Measurements from ENCODE around the gene TNFRSF12A. TPM values are rescaled to one million over a fixed set of nuclear protein-coding genes. Genes with fewer than 3 reads are reported as not detected.

Gene TNFRSF12A
- total and polyA plus RNA-seq, 2 of the 13 experiments (the other 11 are each of a cell fraction or from before 2014, with no cell fraction given), result 61.9 to 66.0 TPM

- peak; percentile 0; the same call in 1 of the 2 replicates for TF ChIP-seq ZNF709 (CRISPR knock-in tag; IDR thresholded peaks at IDR 0.05)
- TF ChIP-seq, protein P1, sequence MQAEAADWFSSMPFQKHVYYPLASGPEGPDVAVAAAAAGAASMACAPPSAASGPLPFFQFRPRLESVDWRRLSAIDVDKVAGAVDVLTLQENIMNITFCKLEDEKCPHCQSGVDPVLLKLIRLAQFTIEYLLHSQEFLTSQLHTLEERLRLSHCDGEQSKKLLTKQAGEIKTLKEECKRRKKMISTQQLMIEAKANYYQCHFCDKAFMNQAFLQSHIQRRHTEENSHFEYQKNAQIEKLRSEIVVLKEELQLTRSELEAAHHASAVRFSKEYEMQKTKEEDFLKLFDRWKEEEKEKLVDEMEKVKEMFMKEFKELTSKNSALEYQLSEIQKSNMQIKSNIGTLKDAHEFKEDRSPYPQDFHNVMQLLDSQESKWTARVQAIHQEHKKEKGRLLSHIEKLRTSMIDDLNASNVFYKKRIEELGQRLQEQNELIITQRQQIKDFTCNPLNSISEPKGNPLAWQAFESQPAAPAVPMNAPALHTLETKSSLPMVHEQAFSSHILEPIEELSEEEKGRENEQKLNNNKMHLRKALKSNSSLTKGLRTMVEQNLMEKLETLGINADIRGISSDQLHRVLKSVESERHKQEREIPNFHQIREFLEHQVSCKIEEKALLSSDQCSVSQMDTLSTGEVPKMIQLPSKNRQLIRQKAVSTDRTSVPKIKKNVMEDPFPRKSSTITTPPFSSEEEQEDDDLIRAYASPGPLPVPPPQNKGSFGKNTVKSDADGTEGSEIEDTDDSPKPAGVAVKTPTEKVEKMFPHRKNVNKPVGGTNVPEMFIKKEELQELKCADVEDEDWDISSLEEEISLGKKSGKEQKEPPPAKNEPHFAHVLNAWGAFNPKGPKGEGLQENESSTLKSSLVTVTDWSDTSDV (CRISPR knock-in tag; IDR thresholded peaks at IDR 0.05), result no peak
- TF ChIP-seq ZNF296 (CRISPR knock-in tag; conservative IDR thresholded peaks at IDR 0.05), result no peak
- TF ChIP-seq RXRB (CRISPR knock-in tag; IDR thresholded peaks at IDR 0.05; ENCODE audit: borderline replicate concordance), result peak; percentile 82
- 0 out of 2 replicates have a peak, but pooled peaks have one; percentile 37 for TF ChIP-seq PAF1 (CRISPR knock-in tag; IDR thresholded peaks at IDR 0.05)
- TF ChIP-seq ONECUT2 (CRISPR knock-in tag; IDR thresholded peaks at IDR 0.05), result no peak; the same call in 1 of the 2 replicates
- no peak; the same call in 1 of the 2 replicates for TF ChIP-seq SMAD1 (CRISPR knock-in tag; IDR thresholded peaks at IDR 0.05; ENCODE audit: borderline replicate concordance, low read depth)
- TF ChIP-seq ZNF567 (CRISPR knock-in tag; IDR thresholded peaks at IDR 0.05; ENCODE audit: borderline replicate concordance), result no peak
- no peak for TF ChIP-seq ZNF660 (CRISPR knock-in tag; IDR thresholded peaks at IDR 0.05; ENCODE audit: borderline replicate concordance, low read depth)
- 0 out of 2 replicates have a peak, but pooled peaks have one; percentile 40 for TF ChIP-seq ZNF460 (CRISPR knock-in tag; IDR thresholded peaks at IDR 0.05; ENCODE audit: borderline replicate concordance)
- TF ChIP-seq ZNF382 (CRISPR knock-in tag; IDR thresholded peaks at IDR 0.05; ENCODE audit: borderline replicate concordance), result no peak
- TF ChIP-seq, protein P2, sequence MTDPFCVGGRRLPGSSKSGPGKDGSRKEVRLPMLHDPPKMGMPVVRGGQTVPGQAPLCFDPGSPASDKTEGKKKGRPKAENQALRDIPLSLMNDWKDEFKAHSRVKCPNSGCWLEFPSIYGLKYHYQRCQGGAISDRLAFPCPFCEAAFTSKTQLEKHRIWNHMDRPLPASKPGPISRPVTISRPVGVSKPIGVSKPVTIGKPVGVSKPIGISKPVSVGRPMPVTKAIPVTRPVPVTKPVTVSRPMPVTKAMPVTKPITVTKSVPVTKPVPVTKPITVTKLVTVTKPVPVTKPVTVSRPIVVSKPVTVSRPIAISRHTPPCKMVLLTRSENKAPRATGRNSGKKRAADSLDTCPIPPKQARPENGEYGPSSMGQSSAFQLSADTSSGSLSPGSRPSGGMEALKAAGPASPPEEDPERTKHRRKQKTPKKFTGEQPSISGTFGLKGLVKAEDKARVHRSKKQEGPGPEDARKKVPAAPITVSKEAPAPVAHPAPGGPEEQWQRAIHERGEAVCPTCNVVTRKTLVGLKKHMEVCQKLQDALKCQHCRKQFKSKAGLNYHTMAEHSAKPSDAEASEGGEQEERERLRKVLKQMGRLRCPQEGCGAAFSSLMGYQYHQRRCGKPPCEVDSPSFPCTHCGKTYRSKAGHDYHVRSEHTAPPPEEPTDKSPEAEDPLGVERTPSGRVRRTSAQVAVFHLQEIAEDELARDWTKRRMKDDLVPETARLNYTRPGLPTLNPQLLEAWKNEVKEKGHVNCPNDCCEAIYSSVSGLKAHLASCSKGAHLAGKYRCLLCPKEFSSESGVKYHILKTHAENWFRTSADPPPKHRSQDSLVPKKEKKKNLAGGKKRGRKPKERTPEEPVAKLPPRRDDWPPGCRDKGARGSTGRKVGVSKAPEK (CRISPR knock-in tag; IDR thresholded peaks at IDR 0.05; ENCODE audit: borderline replicate concordance), result 0 out of 2 replicates have a peak, but pooled peaks have one; percentile 57
- TF ChIP-seq, protein P3, sequence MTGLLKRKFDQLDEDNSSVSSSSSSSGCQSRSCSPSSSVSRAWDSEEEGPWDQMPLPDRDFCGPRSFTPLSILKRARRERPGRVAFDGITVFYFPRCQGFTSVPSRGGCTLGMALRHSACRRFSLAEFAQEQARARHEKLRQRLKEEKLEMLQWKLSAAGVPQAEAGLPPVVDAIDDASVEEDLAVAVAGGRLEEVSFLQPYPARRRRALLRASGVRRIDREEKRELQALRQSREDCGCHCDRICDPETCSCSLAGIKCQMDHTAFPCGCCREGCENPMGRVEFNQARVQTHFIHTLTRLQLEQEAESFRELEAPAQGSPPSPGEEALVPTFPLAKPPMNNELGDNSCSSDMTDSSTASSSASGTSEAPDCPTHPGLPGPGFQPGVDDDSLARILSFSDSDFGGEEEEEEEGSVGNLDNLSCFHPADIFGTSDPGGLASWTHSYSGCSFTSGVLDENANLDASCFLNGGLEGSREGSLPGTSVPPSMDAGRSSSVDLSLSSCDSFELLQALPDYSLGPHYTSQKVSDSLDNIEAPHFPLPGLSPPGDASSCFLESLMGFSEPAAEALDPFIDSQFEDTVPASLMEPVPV (CRISPR knock-in tag; IDR thresholded peaks at IDR 0.05), result no peak; the same call in 1 of the 2 replicates
- peak; percentile 22; the same call in 1 of the 2 replicates for TF ChIP-seq ZMYM3 (CRISPR knock-in tag; IDR thresholded peaks at IDR 0.05)
- TF ChIP-seq, protein P4, sequence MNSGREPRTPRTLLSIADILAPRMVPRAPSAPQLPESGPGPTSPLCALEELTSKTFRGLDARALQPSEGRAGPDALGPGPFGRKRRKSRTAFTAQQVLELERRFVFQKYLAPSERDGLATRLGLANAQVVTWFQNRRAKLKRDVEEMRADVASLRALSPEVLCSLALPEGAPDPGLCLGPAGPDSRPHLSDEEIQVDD (CRISPR knock-in tag; IDR thresholded peaks at IDR 0.05; ENCODE audit: borderline replicate concordance), result no peak
- no peak; the same call in none of the 2 replicates for TF ChIP-seq SP2 (CRISPR knock-in tag; IDR thresholded peaks at IDR 0.05)
- no peak for TF ChIP-seq CREBL2 (CRISPR knock-in tag; IDR thresholded peaks at IDR 0.05; ENCODE audit: borderline replicate concordance)
- TF ChIP-seq ZBTB38 (CRISPR knock-in tag; IDR thresholded peaks at IDR 0.05), result peak; percentile 20; the same call in 1 of the 2 replicates
- TF ChIP-seq NKX3-1 (CRISPR knock-in tag; IDR thresholded peaks at IDR 0.05), result peak; percentile 60
- TF ChIP-seq ZNF746 (CRISPR knock-in tag; IDR thresholded peaks at IDR 0.05), result peak; percentile 99
Measured at GRCh38 chr16:3020604-3021448, 658 bp downstream of the TNFRSF12A start (continued).

Data from HepG2 (cell line).